ENCODE data around the gene FNTB.

The FNTB gene

DNA sequence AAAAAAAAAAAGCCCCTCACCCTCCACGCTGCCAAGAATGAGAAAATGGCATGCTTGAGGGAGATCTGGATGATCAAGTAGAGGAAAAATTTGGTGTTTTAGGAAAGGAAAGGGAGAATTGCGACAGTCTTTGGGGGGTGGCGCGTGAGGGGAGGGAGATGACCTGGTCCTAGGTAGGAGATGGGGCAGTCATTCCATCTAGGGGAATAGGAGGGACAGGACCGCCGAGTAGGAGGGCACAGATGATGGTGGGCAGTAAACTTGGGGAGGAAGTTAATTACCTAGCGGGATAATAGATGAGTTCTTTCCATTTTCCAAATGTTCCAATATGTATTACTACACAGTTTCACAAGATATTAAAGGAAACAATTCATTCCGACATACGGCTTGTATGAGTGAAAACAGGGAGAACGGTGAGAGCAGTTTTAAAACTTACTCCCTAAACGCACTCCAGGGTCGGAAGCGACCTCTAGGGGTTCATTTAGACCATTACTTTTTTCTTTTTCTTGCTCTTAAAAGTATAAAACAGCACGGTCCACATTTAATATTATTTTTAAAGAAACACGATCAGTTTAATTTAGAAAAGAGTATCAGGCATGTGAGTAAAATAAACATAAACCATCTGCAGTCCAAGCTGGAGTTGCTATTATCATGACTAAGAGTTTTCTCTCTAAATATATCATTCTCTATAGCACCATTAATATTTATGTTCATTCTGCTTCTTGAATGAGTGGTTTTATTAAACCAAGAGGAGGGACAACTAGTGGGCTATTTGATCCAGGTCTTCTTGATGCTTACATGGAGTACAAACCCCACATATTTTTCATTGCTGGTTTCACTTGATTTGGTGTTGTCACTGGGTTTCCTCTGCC, 3.0 kb upstream of the FNTB start:
- DNase-seq (ENCODE audit: low spot score) = no peak

DNA sequence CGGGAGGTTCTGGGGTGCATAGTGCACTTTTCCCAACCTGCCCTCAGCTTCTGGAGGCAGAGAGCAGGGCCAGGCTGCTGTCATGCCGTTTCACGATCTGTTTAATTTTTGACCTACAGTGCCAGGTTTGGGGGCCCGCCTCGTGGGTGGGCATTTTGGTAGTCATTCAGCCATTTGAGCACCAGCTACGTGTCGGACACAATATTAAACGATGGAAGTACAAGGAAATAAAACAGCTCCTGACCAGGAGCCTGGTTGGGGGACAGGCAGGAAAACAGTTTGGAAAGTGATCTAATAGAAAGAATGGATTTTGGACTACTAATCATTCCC, 708 bp downstream of the FNTB start:
- no peak for DNase-seq (ENCODE audit: low spot score)

DNA sequence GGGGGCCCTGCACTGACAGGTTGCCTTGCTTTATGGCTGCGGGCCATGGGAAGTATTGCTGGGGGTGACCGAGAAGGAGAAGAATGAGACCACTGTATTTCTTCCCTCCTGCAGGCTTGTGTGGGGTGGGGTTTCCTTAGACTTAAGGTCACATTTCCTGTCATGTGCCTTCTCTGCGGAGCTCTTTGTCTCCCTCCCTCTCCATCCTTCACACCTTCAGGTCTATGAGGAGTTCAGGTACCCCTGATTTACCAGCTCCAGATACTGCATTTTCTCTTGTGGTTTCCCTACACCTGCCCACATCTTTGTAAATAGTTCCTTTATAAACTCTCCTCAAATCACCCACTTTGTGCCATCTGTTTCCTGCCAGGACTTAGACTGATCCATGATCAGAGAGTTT, 3.6 kb downstream of the FNTB start:
- no peak for DNase-seq (ENCODE audit: low spot score)

DNA sequence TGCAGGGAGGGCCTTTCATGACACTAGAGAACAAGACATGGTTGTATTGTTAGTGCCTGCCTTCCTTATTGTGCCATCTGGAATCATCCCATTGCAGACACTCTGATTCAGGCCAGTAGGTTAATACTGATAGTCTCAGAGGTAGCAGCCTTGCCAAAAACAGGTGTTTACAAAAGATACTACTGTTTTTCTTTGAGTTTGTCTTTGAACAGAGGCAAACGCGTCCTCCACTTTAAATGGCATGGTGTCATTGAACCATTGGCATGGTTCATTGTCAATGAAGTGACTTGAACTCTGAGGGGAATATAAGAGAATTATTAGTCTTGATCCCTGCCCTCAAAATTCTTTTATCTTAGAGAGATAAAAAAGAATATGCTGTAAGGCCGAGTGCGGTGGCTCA, 4.2 kb downstream of the FNTB start:
- DNase-seq (ENCODE audit: low spot score) = no peak

- no peak for DNase-seq (ENCODE audit: low spot score)
These were observed 5.7 kb downstream of the FNTB start for GRCh38 chr14:64992328-64992885.

DNA sequence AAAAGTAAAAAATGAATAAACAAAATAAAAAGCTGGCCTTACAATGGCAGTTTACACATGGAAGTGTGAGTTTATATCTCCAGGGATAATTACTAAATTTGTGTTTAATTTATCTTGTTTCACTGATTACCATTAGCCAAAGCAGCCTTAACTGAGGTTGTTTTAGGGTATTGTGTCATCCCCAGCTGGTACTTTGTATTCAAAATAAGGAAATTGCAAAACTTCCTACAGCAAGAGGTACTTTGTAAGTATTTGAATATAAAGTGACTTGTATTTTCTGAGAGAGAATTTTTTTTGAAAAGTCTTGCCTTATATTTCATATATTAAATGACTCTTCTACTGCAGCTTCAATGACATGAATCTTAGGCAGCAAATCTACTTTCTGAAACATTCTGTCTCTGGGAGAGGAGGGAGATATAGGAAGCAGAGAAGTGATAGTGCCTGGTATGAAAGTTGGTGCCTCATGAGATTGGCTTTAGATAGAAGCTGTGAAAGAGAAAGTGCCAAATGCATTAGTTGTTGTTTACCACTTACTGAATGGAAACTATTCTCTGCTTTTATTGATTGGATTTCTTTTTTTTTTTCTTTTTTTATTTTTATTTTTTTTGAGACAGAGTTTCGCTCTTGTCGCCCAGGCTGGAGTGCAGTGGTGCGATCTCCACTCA, 6.7 kb downstream of the FNTB start:
- DNase-seq (ENCODE audit: low spot score) = no peak

DNA sequence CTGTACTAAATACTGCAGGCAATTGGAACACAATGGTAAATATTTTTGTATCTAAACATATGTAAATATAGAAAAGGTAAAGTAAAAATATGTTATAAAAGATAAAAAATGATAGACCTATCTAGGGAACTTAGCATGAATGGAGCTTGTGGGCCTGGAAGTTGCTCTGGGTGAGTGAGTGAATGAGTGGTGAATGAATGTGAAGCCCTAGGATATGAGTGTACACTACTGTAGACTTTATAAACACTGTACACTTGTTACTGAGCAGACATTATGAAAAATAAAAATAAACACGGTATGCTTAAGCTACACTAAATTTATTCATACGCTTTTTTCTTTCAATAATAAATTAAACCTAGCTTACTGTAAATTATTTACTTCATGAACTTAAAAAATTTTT, 7.8 kb downstream of the FNTB start:
- no peak for DNase-seq (ENCODE audit: low spot score)

DNA sequence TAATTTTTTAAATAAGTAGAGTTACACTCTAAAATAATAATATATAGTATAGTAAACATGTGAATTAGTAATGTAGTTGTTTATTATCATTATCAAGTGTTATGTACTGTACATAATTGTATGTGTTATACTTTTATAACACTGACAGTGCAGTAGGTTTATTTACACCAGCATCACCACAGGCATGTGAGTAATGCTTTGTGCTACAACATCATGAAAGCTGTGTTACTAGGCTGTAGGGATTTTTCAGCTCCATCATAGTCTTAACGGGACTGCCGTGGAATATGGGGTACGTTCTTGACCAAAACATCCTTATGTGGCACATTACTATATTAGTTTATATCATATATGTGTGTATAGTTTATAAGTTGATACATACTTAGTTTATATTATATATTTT, 8.6 kb downstream of the FNTB start:
- no peak for DNase-seq (ENCODE audit: low spot score)

GRCh38 chr14:64997108-64997794, 10.6 kb downstream of the FNTB start:
- DNase-seq (ENCODE audit: low spot score) = no peak

GRCh38 chr14:64998455-64998931, 11.8 kb downstream of the FNTB start:
- DNase-seq (ENCODE audit: low spot score) = no peak

DNA sequence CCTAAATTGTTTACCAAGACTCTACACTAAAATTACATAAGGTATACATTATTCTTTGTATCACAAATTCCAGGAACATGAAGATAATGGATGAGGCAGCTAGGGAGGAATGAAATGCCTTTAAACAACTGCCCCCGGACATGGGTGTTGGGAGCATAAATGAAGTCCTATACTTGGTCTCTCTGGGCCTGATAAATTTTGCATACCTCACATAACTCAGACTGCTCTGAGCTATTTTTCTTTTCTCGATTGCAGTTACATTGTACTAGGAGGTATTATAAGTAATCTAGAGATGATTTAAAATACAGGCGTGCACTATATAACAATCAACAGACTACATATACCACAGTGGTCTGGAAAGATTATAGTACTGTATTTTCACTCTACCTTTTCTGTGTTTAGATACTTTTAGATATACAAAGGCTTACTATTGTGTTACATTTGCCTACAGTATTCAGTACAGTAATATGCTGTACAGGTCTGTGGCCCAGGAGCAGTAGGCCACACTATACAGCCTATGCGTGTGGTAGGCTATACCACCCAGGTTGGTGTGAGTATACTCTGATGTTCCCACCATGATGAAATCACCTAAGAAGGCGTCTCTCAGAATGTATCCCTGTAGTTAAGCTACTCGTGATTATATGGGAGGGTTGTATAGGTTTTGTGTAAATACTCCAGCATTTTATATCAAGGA, 14.3 kb downstream of the FNTB start:
- no peak for DNase-seq (ENCODE audit: low spot score)

DNA sequence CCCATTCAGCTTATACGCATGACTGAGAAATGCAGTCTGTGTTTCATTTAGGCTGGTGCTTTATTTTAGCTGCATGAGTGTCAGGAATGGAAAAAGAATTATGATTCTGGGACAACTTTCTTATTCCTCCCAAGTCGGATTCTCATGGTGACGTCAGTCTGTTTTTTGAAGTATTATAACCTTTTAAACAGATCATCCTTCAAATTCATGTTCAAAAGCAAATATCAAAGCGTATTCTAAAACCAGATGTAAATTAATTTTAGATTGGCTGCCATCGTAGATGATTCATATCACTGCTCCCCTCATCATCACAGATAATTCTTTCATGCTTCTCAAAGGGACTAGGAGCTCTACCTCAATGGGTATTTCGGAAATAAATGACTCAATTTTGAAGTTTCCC, 15.0 kb downstream of the FNTB start:
- DNase-seq (ENCODE audit: low spot score) = no peak

DNA sequence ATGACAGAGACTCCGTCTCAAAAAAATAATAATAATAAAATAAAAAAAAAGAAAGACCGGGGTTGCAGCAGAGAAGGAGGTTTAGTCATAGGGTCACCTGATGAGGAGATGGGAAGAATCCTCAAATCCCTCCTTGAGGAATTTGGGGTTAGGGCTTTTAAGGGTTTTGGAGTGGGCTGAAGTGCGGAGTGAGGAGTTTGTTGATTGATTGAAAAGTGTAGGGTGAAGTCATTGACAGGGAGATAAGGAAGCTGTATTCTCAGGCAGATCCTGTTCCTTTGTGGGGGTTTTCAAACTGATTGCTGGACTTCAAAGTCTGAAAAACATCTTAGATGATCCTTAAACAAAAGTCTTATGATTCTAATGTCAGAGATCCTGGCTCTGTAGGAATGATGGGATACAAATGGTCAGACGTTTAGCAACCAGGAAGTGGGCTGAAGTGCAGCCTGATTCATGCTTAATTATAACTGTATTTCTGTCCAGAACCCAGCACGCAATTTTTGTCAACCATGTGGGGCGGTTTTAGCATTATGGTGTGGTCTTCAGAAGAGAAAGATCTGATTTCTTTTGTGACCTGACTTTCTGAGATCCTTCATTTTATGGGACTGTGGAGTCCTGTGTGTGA, 16.0 kb downstream of the FNTB start:
- DNase-seq (ENCODE audit: low spot score) = no peak

- DNase-seq (ENCODE audit: low spot score) = no peak
These were observed 16.7 kb downstream of the FNTB start for GRCh38 chr14:65003394-65003793.

DNA sequence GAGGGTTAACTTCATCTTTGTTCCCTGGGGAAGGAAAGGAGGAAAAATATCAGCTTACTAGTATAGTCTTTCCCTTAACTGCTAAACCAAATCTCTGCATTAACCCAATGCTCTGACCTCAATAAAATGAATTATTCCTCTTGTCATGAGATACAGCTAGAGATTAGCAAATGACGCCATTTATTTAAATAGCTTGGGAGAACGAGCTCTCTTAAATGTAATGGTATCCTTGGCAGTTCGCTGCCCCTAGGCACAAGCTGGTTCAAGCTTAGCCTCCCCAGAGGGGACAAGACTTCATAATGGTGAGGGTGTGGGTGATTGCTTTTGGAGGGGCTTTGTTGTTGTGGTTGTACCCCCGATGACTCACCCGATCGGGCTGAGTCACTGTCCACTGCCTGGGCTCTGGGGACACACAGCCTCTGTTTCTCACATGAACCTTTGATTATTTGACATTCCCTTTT, 19.6 kb downstream of the FNTB start:
- no peak for DNase-seq (ENCODE audit: low spot score)

- DNase-seq (ENCODE audit: low spot score) = no peak
These were observed 20.5 kb downstream of the FNTB start for GRCh38 chr14:65007202-65007601.

- DNase-seq (ENCODE audit: low spot score) = no peak
These were observed 23.7 kb downstream of the FNTB start for GRCh38 chr14:65010211-65010931.

DNA sequence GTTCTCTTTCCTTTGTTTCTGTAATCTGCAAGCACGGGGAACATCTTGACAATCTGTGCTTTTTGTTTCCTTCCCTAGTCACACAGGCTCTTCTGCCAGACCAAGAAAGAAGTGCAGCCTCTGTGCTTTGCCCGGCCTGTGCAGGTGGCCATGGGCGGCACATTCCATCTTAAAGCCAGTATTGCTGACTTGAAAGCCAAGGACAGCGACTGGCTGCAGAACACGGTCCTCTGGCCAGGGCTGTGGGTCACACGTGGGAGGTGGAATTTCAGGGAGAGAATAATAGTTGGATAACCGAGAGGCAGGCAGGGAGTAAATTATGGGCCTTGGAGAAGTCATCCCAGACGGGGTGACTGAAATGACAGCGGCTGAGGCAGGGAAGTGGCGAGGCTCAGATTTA, 24.8 kb downstream of the FNTB start:
- DNase-seq (ENCODE audit: low spot score) = no peak

DNA sequence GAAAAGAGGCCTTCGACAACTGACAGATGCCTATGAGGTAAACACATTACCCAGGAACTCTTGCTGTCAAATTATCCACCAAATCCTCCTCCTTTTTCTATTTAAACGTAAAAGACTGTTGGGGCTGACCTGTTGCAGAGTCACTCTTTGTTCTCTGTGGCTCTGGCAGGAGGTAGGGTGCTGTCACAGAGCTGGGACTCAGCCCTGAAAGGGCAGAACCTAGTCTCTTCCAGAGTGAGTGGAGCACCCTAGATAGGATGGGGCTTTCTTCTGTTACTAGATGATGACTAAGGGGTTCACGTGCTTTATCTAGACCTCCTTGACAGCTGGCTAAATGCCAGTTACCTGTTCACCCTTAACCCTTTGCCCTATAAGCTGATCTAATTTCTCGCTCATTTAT, 25.7 kb downstream of the FNTB start:
- DNase-seq (ENCODE audit: low spot score) = no peak

DNA sequence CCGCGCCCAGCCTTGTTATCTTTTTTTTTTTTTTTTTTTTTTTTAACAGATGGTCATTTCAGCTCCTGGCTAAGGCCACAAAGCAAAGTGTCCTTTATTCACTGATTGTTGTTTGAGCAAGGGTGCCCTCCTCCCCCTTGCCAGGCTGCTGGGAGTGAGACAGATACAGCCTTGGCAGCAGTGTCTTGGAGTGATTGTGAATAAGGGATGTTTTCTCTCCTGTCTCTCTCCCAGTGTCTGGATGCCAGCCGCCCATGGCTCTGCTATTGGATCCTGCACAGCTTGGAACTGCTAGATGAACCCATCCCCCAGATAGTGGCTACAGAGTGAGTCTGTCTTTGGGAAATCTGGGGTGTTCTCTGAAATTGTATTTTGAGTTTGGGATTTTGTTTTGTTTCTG, 28.7 kb downstream of the FNTB start:
- peak; percentile 79 for DNase-seq (ENCODE audit: low spot score)

DNA sequence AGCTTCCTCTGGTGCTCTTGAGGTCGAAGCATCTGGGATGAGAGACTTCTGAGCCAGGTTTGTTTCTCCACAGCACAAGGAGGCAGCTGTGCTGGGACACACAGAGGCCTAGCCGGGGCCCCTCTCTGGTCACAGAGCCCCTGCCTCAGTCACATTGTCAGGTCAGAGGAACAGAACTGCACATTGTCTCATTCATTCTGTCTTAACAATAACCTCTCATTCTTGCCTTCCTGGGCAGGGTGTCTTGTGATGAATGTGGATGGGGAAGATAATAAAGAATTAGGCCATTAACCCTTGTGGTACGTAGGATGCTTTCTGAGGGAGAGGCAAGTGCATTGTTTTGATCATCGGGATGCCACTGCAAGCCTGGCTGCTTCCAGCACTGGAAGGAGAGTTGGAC, 29.8 kb downstream of the FNTB start:
- DNase-seq (ENCODE audit: low spot score) = no peak
